ENCODE data around the gene HCFC1. TPM values are rescaled to one million over a fixed set of nuclear protein-coding genes. Genes with fewer than 3 reads are reported as not detected.
A peak's percentile ranks its signal among the peaks of the same experiment; 100 is the strongest.
"Not testable (repeated sequence)": the region's sequence is repeated elsewhere in the genome, so short reads cannot be mapped to it uniquely, and the experiment has no call there.

The HCFC1 gene
- total RNA-seq, 1 experiment from 2014 or later: 64.9 TPM

DNA sequence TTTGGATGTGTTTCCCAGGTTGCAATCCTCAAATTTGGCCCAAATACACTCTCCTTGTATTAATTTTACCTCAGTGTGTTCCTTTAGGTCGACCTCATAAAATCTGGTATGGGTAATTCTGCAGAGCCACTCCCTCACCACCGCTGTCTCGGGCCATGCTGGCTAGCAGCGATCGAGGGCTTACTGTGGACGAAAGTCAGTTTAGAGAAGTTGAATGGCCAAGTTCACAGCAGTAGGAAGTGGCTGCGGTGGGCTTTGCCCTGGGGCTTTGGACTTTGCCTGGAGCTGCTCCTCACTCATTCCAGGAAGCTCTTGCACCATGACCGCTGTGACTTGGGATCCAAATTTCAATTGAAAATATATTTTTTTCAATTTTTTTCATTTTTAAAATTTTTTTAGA lies 20.6 kb upstream of the HCFC1 start:
- H3K4me3 ChIP-seq (ENCODE audit: insufficient read depth, low read depth, low read length): no peak overlapping the region
- DNase-seq: no peak
- no peaks in the 10 kb centered on the region for H3K36me3 ChIP-seq (replicated peaks; ENCODE audit: control insufficient read depth, insufficient read depth, low read length)
- no peaks in the 10 kb centered on the region for H3K27me3 ChIP-seq (ENCODE audit: control insufficient read depth, insufficient read depth, low read length)

DNA sequence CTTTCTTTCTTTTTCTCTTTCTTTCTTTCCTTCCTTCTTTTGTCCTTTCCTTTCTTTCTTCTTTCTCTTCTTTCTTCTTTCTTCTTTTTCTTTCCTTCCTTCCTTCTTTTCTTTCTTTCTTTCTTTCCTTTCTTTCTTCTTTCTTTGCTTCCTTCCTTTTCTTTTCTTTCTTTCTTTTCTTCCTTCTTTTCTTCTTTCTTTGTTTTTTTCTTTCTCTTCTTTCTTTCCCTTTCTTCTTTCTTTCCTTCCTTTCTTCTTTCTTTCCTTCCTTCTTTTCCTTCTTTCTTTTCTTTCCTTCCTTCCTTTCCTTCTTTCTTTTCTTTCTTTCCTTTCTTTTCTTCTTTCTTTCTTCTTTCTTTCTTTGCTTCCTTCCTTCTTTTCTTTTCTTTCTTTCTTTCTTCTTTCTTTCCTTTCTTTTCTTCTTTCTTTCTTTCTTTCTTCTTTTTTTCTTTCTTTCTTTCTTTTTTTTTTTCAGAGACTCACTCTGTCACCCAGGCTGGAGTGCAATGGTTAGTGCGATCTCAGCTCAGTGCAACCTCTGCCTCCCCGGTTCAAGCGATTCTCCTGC lies 19.5 kb upstream of the HCFC1 start:
- Histone ChIP-seq H3K27me3 (ENCODE audit: control insufficient read depth, insufficient read depth, low read length) (no peaks in the 10 kb centered on the region), H3K36me3 (replicated peaks; ENCODE audit: control insufficient read depth, insufficient read depth, low read length) (no peaks in the 10 kb centered on the region), H3K4me3 (ENCODE audit: insufficient read depth, low read depth, low read length) (no peak overlapping the region)
- DNase-seq: no peak

DNA sequence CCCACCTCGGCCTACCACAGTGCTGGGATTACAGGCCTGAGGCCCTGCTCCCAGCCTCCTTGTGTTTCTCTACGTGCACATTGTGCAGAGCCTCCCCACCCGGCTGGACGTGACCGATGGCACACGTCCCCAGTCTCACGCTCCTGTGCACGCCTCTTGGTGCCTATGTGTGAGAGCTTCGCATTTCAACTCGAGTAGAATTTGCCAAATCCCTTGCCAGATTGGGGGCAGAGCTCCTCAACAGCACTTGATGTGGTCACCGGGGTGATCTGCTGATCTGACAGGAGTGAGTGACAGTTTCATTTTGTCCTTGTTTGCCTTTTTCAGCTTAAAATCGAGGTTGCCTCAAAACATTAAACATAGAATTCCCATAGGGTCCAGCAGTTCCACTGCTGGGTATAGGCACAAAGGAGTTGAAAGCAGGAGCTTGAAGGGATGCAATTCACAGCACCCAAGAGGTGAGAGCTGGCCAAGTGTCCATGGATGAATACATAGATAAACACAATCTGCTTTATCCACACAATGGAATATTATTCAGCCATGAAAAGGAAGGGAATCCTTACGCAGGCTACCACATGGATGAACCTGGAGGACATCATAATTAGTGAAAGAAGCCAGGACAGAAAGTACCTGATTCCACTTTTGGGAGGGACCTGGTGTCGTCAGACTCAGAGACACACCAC lies 18.5 kb upstream of the HCFC1 start:
- no peak for DNase-seq
- Histone ChIP-seq H3K27me3 (ENCODE audit: control insufficient read depth, insufficient read depth, low read length) (no peaks in the 10 kb centered on the region), H3K4me3 (ENCODE audit: insufficient read depth, low read depth, low read length) (no peak overlapping the region), H3K36me3 (replicated peaks; ENCODE audit: control insufficient read depth, insufficient read depth, low read length) (no peaks in the 10 kb centered on the region)

DNA sequence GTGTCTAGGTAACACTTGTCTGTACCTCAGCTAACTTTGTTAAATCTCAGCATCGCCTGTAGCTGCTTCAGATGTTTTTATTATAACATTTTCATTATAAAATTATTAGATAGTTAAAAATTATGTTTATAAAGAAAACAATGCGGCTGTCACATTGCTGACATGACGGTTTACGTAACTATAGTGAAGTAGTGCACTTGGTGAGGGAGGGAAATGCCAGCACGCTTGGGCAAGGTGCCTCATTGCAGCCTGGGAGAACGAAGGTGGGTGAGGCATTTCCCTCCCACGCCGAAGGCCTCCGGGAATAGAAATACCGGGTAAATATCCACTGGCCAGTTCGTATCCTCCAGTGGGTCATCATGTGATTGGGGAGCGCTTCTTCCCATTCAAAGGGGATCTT lies 16.9 kb upstream of the HCFC1 start:
- Histone ChIP-seq H3K36me3 (replicated peaks; ENCODE audit: control insufficient read depth, insufficient read depth, low read length) (no peaks in the 10 kb centered on the region), H3K4me3 (ENCODE audit: insufficient read depth, low read depth, low read length) (no peak overlapping the region), H3K27me3 (ENCODE audit: control insufficient read depth, insufficient read depth, low read length) (no peaks in the 10 kb centered on the region)
- no peak for DNase-seq

DNA sequence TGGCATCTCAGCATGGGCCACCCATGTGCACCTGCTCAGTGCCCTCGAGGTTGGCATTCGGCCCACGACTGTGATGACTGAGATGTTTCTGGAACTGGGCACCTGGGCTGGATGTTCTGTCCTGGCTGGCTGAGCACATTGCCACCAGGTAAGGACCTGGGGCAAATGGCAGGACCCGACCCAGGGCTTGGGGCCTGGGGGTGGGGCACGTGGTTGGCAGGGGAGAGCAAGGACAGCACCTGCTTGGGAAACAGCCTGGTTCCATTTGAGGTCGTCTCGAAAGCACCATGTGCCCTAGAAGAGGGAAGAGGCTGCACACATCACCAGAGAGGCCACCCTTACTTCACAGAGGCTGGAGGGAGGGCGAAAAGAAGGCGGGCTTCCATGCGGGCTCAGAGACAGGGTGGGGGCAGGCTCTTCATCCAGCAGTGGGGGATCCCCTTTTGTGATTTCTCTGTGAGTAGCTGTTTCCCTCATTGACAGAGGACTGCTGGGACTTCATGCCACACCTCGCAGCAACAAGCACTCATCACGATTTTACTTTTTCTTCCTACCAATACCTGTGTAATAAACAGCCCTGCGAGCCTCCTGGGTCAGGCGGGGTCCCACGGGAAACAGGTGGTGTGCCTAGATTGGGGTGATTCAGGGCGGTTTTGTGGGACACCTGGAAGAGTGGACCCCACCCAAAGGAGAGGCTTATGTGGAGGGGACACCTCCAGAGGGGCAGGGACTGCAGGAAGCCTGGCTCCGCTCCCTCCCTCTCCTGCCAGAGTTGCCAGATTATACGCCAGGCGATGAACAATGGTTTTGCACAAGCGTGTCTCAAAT lies 12.9 kb upstream of the HCFC1 start:
- Histone ChIP-seq H3K4me3 (ENCODE audit: insufficient read depth, low read depth, low read length) (no peak overlapping the region), H3K36me3 (replicated peaks; ENCODE audit: control insufficient read depth, insufficient read depth, low read length) (no peaks in the 10 kb centered on the region), H3K27me3 (ENCODE audit: control insufficient read depth, insufficient read depth, low read length) (no peaks in the 10 kb centered on the region)
- no peak for DNase-seq

DNA sequence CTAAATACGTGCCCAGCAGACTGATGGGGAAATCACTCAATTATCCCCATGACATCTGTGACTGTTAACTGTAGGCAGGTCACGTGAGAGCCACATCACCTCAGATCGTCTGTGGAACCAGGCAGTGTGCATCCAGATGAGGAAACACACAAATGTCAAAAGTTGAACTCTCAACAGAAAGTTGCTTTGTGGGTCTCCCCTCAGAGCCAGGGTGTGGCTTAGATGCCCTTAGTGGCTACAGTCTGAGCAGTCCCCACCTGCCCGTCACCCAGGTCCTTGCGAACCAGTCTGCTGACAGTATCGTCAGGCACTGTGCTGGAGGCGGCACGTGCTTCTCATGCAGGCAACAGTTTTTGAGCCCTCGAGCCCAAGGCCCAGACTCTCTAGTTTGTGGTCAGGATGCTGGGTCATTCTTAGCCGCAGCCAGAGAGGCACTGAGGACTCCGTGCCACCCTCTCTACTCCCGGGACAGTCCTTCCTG lies 11.7 kb upstream of the HCFC1 start:
- Histone ChIP-seq H3K36me3 (replicated peaks; ENCODE audit: control insufficient read depth, insufficient read depth, low read length) (no peaks in the 10 kb centered on the region), H3K27me3 (ENCODE audit: control insufficient read depth, insufficient read depth, low read length) (no peaks in the 10 kb centered on the region), H3K4me3 (ENCODE audit: insufficient read depth, low read depth, low read length) (no peak overlapping the region)
- DNase-seq: no peak

DNA sequence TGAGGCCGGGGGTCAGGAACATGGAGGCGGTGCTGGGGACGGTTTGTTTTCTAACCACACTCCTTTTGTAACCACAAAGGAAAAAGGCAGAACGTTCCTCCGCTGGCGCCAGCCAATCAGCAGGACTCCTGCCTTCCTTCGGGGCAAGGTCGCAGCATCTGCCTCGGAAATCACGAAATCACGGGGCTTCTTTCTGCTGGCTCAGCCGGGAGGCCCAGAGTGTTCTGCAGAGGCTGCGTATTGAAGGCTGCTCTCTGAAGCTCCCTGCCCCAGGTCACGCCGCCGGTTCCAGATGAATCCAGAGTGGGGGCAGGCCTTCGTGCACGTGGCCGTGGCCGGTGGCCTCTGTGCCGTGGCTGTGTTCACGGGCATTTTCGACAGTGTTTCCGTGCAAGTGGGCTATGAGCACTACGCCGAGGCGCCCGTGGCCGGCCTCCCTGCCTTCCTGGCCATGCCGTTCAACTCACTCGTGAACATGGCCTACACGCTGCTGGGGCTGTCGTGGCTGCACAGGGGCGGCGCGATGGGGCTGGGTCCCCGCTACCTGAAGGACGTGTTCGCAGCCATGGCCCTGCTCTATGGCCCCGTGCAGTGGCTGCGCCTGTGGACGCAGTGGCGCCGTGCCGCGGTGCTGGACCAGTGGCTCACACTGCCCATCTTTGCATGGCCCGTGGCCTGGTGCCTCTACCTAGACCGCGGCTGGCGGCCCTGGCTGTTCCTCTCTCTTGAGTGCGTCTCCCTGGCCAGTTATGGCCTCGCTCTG lies 10.3 kb upstream of the HCFC1 start:
- H3K27me3 ChIP-seq (ENCODE audit: control insufficient read depth, insufficient read depth, low read length): no peaks in the 10 kb centered on the region
- no peak overlapping the region for H3K4me3 ChIP-seq (ENCODE audit: insufficient read depth, low read depth, low read length)
- DNase-seq: peak; percentile 47
- H3K36me3 ChIP-seq (replicated peaks; ENCODE audit: control insufficient read depth, insufficient read depth, low read length): no peaks in the 10 kb centered on the region

DNA sequence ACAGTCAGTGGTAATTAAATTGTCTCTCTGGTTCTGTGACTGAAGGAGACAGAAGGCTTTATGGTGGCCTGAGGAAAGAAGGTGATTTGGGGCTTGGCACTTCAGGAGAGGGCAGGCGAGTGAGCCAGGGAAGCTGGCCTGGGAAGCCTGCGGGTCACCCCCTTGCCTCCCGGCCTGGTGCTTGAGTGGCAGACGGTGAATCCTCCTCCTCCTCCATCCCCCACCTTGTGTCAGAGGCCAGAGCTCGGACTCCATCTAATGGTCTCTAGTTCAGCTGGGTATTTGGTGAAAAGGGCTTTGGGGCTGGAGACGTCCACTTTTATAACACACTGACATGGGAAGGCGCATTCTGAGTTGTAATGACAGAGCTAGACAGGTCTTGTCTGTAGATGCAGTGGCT lies 9.6 kb upstream of the HCFC1 start:
- H3K27me3 ChIP-seq (ENCODE audit: control insufficient read depth, insufficient read depth, low read length): no peaks in the 10 kb centered on the region
- H3K36me3 ChIP-seq (replicated peaks; ENCODE audit: control insufficient read depth, insufficient read depth, low read length): no peaks in the 10 kb centered on the region
- DNase-seq: peak; percentile 65
- no peak overlapping the region for H3K4me3 ChIP-seq (ENCODE audit: insufficient read depth, low read depth, low read length)

DNA sequence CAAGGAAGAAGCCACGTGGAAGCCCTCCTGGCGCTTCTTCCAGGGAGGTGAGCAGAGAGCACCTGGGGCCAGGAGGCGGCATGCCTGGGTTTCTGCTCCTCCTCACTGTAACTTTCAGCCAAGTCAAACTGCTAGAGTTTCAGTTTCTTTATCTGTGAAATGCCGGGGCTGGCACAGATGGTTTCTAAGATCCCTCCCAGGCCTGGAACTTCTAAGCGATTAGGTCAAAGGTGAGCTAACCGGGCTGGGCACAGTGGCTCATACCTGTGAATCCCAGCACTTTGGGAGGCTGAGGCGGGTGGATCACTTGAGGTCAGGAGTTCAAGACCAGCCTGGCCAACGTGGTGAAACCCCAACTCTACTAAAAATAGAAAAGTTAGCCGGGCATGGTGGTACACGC lies 8.8 kb upstream of the HCFC1 start:
- DNase-seq; H3K27me3 ChIP-seq (ENCODE audit: control insufficient read depth, insufficient read depth, low read length); H3K36me3 ChIP-seq (replicated peaks; ENCODE audit: control insufficient read depth, insufficient read depth, low read length); H3K4me3 ChIP-seq (ENCODE audit: insufficient read depth, low read depth, low read length): not testable (repeated sequence)

DNA sequence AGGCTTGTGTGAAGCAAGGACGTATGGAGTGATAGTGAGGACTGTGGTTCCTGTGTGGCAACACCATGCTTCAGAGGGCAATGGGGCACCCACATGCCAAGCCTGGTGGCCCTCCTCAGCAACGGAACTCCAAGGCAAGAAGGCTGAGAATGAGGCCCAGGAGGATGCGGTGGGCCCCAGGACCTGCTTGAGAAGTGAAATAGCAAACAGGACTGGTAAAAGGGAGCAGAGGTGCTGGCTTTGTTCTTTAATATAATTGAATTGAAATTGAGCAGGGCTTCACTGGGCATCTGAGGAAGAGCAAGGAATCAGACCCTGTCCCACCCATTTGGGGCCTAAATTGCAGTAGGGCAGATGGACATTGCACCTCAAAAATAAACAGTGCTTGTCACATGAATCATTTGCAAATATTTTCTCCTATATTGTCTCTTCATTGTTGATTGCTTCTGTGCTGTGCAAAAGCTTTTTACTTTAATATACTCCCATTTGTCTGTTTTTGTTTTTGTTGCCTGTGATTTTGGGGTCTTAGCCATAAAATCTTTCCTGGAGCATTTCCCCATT lies 3.2 kb upstream of the HCFC1 start:
- H3K4me3 ChIP-seq (ENCODE audit: insufficient read depth, low read depth, low read length): no peak overlapping the region
- no peaks in the 10 kb centered on the region for H3K27me3 ChIP-seq (ENCODE audit: control insufficient read depth, insufficient read depth, low read length)
- no peak for DNase-seq
- H3K36me3 ChIP-seq (replicated peaks; ENCODE audit: control insufficient read depth, insufficient read depth, low read length): no peaks in the 10 kb centered on the region

DNA sequence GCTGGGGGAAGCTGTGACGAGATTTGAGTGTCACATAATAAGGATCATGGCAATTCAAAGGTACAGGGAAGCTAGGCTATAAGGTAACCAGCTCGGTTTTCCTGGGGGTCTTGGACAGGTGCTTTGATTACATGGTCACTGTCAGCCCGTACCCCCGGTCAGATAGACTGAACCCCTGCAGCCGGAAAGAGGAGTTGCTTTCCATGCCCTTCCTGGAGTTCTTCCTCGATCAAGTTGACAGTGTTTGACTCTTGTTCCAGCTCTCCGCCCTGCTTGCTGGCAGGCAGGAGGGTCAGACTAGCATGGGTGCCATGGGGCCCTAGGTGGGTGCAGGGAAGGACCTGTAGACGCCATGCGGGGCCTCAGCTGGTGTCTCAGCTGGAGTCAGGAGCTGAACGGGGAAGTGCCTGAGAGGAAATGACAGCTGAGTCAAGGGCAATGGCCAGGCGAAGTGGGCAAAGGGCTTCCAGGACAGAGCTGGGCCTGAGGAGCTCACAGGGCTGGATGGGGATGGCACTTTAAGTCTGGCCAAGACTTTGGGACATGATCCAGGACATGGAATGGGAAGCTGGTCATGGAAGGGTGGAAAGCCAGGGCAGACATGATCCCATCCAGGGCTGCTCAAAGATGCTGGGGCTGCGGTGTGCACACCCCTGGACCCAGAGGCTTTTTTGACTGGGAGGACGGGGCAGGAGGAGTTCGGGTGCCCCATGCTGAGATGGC lies 2.5 kb upstream of the HCFC1 start:
- DNase-seq: no peak
- Histone ChIP-seq H3K36me3 (replicated peaks; ENCODE audit: control insufficient read depth, insufficient read depth, low read length) (no peaks in the 10 kb centered on the region), H3K27me3 (ENCODE audit: control insufficient read depth, insufficient read depth, low read length) (no peaks in the 10 kb centered on the region), H3K4me3 (ENCODE audit: insufficient read depth, low read depth, low read length) (no peak overlapping the region)

DNA sequence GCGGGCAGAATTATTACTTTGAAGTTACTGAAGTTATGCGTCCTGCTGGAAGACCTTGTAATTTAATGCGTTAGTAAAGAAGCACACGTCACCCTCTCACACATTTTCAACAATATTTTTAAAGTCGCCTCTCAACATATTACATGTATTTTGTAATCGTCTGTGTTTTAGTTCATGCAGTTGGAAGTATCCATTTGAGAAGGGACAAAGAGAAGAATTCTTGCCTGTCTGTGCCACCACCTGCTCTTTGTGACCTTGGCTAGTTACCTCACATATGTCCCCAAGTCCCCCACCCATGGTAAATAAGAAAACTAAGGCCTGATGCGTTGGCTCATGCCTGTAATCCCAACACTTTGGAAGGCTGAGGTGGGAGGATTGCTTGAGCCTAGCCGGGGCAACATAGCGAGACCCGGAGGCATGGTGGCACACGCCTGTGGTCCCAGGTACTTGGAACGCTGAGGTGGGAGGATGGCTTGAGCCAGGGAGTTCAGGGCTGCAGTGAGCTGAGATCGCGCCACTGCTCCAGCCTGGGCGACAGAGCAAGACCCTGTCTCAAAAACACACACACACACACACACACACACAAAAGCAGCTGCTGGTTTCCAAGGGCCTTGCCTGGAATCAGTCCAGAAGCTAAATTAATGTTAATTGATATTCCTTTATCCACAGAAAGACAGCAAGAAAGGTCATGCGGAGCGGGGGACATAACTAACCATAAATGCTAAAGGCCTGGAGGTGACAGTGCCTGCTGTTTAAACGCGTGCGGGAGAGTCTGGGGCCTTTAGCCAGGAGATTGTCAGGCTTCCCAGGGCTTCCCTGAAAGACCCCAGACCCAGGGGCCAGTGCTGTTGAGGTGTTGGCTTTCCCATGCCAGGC lies 1.7 kb upstream of the HCFC1 start:
- DNase-seq: no peak
- no peaks in the 10 kb centered on the region for H3K27me3 ChIP-seq (ENCODE audit: control insufficient read depth, insufficient read depth, low read length)
- H3K36me3 ChIP-seq (replicated peaks; ENCODE audit: control insufficient read depth, insufficient read depth, low read length): no peaks in the 10 kb centered on the region
- peak overlapping the region; percentile 96 for H3K4me3 ChIP-seq (ENCODE audit: insufficient read depth, low read depth, low read length)

Measured in H7 (cell line).